NCI-H2171 treated with DMSO at 0.1 percent for 48 hours (cell line): Measurements from ENCODE around the gene ZC3H12C.
"Not testable (repeated sequence)": the region's sequence is repeated elsewhere in the genome, so short reads cannot be mapped to it uniquely, and the experiment has no call there.

Experiments
- DNase-seq: peaks from one replicate; lab custom pipeline; 2025; lab: John Stamatoyannopoulos, UW

The ZC3H12C gene

GRCh38 chr11:110092515-110093406 lies at the start of gene ZC3H12C:
Gene ZC3H12C, plus strand, starts transcription at chr11:110093392. Its CDS starts 20 bp downstream, at chr11:110093412.
- peak; percentile 93 for DNase-seq

DNA sequence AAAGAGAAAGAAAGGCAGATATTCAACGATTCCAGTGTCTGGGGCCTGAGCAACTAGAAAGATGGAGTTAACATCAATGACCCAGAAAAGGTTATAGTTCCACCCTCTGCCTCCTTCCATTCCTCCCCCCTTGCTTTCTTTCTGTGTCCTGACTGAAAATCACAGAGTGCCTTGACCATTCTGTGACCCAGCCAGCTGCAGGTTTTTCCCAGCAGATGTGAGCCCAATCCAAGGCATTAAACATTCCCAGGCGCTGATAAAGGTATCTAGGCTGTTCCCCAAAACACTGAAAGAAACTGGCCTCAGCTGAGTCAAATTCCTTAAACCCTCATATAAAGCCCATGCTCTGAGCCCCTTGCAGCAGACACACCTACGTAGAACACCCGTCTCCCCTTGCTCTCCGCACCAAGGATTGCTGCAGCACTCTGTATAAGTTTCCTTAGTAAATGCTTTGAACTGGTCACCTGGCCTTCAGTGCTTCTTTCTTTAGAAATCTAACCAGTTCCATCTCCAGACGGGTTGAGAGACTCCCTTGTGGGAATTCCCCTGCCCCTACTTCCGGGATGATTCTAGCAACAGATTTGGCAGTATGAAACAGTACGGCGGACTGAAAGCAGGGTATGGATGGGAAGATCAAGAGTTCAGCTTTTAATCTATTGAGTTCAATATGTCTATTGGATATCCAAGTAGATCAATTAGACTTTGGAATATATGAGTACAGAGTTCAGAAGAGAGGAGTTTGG lies 48.8 kb upstream of the ZC3H12C start:
- no peak for DNase-seq

- DNase-seq = no peak
Measured at GRCh38 chr11:110046775-110047380, 46.3 kb upstream of the ZC3H12C start.

GRCh38 chr11:110049501-110050200 lies 43.5 kb upstream of the ZC3H12C start:
- DNase-seq = no peak

DNA sequence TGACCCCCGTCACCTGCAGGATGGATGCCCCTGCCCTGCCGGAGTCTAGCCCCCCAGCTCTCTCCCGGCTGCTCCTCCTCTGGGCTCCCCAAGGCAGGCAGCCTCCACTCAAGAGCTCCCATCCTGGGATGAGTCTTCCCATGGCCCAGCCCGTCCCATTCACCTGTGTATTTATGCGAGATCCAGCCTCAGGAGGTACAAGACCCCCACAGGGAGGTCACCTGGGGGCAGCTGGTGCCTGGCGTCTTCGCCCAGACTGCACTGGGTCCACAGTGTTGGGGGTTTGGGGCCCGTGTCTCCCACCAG lies 43.0 kb upstream of the ZC3H12C start:
- no peak for DNase-seq

GRCh38 chr11:110053848-110054414 lies 39.3 kb upstream of the ZC3H12C start:
- DNase-seq = no peak

GRCh38 chr11:110056956-110057355 lies 36.2 kb upstream of the ZC3H12C start:
- DNase-seq = no peak

- no peak for DNase-seq
Measured at GRCh38 chr11:110059706-110060463, 33.3 kb upstream of the ZC3H12C start.

DNA sequence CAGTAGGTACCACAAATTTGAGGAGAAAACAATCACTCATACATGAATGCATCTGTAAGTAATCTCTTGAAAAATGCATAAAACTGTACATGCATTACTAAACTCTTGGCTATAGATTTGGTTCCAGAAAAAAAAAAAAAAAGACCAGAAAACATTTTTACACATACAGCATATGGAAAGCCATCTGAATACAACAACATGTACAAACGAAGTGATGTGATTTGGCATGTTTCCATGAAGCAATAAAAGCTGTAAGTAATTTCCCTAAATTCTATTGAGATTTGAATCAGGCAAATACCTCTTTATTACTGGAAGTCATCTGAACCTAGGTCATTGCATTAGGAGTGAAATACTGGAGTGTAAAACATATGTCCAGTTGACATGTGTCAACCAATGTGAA lies 31.9 kb upstream of the ZC3H12C start:
- DNase-seq = peak; percentile 83

- DNase-seq = no peak
Measured at GRCh38 chr11:110062247-110062646, 30.9 kb upstream of the ZC3H12C start.

- peak; percentile 86 for DNase-seq
Measured at GRCh38 chr11:110065189-110065588, 28.0 kb upstream of the ZC3H12C start.

GRCh38 chr11:110068001-110068400 lies 25.2 kb upstream of the ZC3H12C start:
- DNase-seq = not testable (repeated sequence)

DNA sequence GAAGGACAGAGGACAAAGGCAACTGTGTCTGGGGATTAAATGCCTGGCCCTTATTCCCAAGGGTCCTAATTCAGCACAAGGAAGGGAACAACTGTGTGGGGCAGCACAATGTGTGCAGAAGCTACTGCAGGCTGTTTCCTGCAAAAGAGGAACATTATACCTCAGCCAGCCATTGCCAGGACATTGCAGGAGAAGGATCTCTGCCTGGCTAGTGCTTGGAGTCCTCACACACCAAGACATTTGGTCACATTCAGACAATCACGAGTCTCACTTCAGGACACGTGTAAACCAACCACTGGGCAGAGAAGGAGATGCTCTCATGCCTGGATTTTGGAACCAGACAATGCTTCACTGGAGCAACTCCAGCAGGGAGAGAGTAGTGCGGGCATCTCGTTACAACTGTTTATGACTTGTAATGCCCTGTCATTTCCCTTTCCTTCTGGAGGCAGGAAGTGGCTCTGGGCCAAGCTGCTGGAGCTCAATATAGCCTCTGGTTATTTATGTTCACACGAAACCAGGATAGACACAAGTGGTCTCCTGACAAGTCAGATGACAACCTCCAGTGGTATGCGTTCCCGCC lies 23.9 kb upstream of the ZC3H12C start:
- peak; percentile 20 for DNase-seq

- no peak for DNase-seq
Measured at GRCh38 chr11:110070176-110070575, 23.0 kb upstream of the ZC3H12C start.

DNA sequence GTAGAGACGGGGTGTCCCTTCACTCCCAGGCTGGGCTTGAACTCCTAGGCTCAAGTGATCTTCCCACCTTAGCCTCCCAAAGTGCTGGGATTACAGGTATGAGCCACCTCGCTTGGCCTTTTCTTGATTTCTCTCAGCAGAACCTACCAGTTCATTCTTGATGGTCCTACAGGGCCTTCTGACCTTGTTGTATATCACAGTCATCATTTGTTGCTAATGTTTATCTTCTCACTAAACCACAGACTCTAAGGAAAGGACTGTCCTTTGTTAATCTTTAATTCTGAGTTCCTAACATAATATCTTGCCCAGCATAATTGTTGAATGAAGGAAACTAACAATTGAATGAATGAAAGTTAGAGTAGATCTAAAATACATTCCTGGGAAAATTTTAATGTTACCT lies 22.0 kb upstream of the ZC3H12C start:
- no peak for DNase-seq

- no peak for DNase-seq
Measured at GRCh38 chr11:110072930-110073329, 20.3 kb upstream of the ZC3H12C start.

GRCh38 chr11:110074499-110074898 lies 18.7 kb upstream of the ZC3H12C start:
- no peak for DNase-seq

DNA sequence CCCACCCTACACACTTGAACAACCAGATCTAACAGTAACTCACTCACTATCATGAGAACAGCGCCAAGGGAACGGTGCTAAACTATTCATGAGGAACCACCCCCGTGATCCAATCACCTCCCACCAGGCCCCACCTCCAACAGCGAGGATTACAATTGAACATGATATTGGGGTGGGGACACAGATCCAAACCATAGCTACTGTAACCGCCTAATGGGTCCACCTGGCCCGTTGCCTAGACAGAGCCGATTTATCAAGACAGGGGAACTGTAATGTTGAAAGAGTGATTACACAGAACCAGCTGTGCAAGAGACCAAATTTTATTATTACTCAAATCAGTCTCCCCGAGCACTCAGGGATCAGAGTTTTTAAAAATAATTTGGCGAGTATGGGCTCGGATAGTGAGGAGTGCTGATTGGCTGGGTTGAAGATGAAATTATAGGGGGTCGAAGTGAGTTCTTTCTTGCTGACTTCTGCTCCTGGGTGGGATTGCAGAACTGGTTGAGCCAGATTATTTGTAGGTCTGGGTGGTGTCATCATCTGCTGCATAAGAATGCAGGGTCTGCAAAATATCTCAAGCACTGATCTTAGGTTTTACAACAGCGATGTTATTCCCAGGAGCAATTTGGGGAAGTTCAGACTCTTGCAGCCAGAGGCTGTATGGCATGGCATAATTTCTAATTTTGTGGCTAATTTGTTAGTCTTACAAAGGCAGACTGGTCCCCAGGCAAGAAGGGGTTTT lies 17.9 kb upstream of the ZC3H12C start:
- no peak for DNase-seq

- no peak for DNase-seq
Measured at GRCh38 chr11:110075847-110076208, 17.4 kb upstream of the ZC3H12C start.

DNA sequence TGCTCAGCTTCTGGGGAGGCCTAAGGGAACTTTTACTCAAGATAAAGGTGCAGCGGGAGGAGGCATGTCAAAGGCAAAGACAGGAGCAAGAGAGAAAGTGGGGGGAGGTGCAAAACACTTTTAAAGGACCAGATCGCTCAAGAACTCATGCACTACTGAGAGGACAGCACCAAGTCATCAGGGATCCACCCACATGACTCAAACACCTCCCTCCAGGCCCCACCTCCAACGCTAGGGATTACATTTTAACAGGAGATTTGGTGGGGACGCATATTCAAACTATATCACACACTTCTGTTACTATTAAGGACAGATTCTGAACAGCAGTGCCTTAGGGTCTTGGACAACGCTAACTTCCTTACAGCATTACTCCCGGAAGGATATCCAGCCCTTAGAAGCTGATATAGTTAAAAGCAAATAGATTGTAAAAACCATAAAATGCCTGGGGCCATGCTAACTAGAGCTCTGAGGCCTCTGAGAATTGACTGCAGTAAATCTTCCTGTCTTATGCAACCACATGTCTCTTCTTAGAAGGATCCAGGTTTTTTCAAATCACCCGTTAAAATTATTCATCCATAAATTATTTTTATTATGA lies 16.7 kb upstream of the ZC3H12C start:
- DNase-seq = no peak
